ENCODE results near the gene CLEC1A. TPM values are rescaled to one million over a fixed set of nuclear protein-coding genes. Genes with fewer than 3 reads are reported as not detected.

CLEC1A gene
- total RNA-seq, 1 donor from 2014 or later = not detected

DNA sequence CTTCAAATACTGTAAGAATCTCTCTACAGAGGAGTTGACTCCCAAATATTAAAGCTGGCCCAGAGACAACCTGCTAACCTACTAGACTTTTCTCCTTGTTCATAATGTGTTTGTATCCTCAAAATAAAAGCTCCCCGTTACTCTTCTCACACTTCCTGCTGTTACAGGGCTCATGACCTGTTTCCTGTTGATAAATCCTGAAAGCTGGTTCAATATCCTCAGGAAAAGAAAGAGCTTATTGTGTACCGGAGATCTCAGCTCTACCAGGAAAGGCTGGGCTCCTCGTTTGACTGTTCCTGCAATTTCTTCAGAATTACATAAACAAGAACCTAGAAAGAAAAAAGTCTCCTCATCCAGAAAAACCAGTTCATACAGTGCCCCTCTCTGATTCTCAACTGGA lies 30.8 kb downstream of the CLEC1A start:
- Mint-ChIP-seq H3K27ac (no peak overlapping the region), H3K4me1 (ENCODE audit: low read depth) (no peaks in the 10 kb centered on the region), H3K9me3 (no peaks in the 10 kb centered on the region), H3K27me3 (ENCODE audit: insufficient read depth) (peaks cover 27% of the 10 kb centered on the region), H3K36me3 (ENCODE audit: low read depth) (no peaks in the 10 kb centered on the region), H3K4me3 (no peak overlapping the region)
- intact Hi-C loops (cut with micrococcal nuclease) = no loop called here
- DNase-seq (ENCODE audit: low spot score) = no peak

GRCh38 chr12:10067264-10067663 lies 31.5 kb downstream of the CLEC1A start:
- Mint-ChIP-seq H3K27ac (no peak overlapping the region), H3K4me1 (ENCODE audit: low read depth) (no peaks in the 10 kb centered on the region), H3K27me3 (ENCODE audit: insufficient read depth) (peaks cover 30% of the 10 kb centered on the region), H3K9me3 (no peaks in the 10 kb centered on the region), H3K36me3 (ENCODE audit: low read depth) (no peaks in the 10 kb centered on the region), H3K4me3 (no peak overlapping the region)
- DNase-seq (ENCODE audit: low spot score) = no peak
- intact Hi-C loops (cut with micrococcal nuclease) = no loop called here

GRCh38 chr12:10065241-10065640 lies 33.5 kb downstream of the CLEC1A start:
- DNase-seq (ENCODE audit: low spot score) = no peak
- H3K4me1 Mint-ChIP-seq (ENCODE audit: low read depth) = no peaks in the 10 kb centered on the region
- peaks cover 36% of the 10 kb centered on the region for H3K27me3 Mint-ChIP-seq (ENCODE audit: insufficient read depth)
- no peaks in the 10 kb centered on the region for H3K9me3 Mint-ChIP-seq
- no peaks in the 10 kb centered on the region for H3K36me3 Mint-ChIP-seq (ENCODE audit: low read depth)
- no peak overlapping the region for H3K27ac Mint-ChIP-seq
- H3K4me3 Mint-ChIP-seq = no peak overlapping the region
- intact Hi-C loops (cut with micrococcal nuclease) = no loop called here

GRCh38 chr12:10058387-10058786 lies 40.4 kb downstream of the CLEC1A start:
- no peaks in the 10 kb centered on the region for H3K36me3 Mint-ChIP-seq (ENCODE audit: low read depth)
- no peak for DNase-seq (ENCODE audit: low spot score)
- intact Hi-C loops (cut with micrococcal nuclease) = no loop called here
- no peaks in the 10 kb centered on the region for H3K9me3 Mint-ChIP-seq
- peaks cover 36% of the 10 kb centered on the region for H3K27me3 Mint-ChIP-seq (ENCODE audit: insufficient read depth)
- no peaks in the 10 kb centered on the region for H3K4me1 Mint-ChIP-seq (ENCODE audit: low read depth)
- no peak overlapping the region for H3K27ac Mint-ChIP-seq
- no peak overlapping the region for H3K4me3 Mint-ChIP-seq

- Mint-ChIP-seq H3K27ac (no peak overlapping the region), H3K36me3 (ENCODE audit: low read depth) (no peaks in the 10 kb centered on the region), H3K9me3 (no peaks in the 10 kb centered on the region), H3K27me3 (ENCODE audit: insufficient read depth) (peaks cover 36% of the 10 kb centered on the region), H3K4me1 (ENCODE audit: low read depth) (peaks cover 8% of the 10 kb centered on the region), H3K4me3 (no peak overlapping the region)
- DNase-seq (ENCODE audit: low spot score) = no peak
- intact Hi-C loops (cut with micrococcal nuclease) = no loop called here
These were observed 46.4 kb downstream of the CLEC1A start for GRCh38 chr12:10052193-10052913.

- H3K36me3 Mint-ChIP-seq (ENCODE audit: low read depth) = no peaks in the 10 kb centered on the region
- no peak overlapping the region for H3K4me3 Mint-ChIP-seq
- intact Hi-C loops (cut with micrococcal nuclease) = no loop called here
- peaks cover 34% of the 10 kb centered on the region for H3K27me3 Mint-ChIP-seq (ENCODE audit: insufficient read depth)
- H3K4me1 Mint-ChIP-seq (ENCODE audit: low read depth) = peaks cover 8% of the 10 kb centered on the region
- H3K27ac Mint-ChIP-seq = no peak overlapping the region
- H3K9me3 Mint-ChIP-seq = no peaks in the 10 kb centered on the region
- no peak for DNase-seq (ENCODE audit: low spot score)
These were observed 50.3 kb downstream of the CLEC1A start for GRCh38 chr12:10048526-10048925.

GRCh38 chr12:10042167-10042566 lies 56.6 kb downstream of the CLEC1A start:
- Mint-ChIP-seq H3K36me3 (ENCODE audit: low read depth) (no peaks in the 10 kb centered on the region), H3K27me3 (ENCODE audit: insufficient read depth) (peaks cover 35% of the 10 kb centered on the region), H3K9me3 (no peaks in the 10 kb centered on the region), H3K4me3 (no peak overlapping the region), H3K27ac (no peak overlapping the region), H3K4me1 (ENCODE audit: low read depth) (no peaks in the 10 kb centered on the region)
- intact Hi-C loops (cut with micrococcal nuclease) = no loop called here
- DNase-seq (ENCODE audit: low spot score) = no peak

DNA sequence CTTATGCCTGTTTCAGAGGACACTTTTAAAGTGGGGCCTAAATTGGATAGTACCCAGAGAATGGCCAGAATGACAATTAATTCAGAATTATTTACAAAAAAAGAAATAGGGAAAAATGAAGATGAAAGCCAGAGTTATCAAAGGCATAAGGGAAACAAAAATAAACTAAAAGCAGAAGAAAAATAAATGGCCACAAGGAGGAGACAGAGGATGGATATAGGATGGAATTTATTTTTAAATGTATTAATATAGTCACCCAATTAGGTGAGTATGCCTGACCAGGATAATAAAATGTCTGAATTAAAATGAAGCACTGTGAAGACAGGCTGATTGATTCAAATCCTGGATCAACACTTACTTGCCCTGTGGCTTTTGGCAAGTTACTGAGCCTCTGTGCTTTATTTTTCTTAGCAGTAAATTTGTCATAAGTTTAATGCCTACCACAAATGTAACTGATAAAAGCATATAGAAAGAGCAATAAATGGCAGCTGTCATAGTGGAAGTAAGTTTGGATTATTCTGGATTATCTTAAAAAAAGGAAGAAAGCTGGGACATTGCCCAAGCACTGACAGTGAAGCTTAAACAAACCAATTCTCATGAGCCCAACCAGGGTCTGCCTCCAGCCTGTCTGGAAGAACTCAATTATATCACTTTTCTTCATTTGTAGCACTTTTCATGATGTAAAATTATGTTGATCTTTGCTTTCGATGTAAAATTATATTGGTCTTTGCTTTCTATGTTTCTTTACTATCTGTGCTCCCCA lies 64.8 kb downstream of the CLEC1A start:
- H3K27me3 Mint-ChIP-seq (ENCODE audit: insufficient read depth) = peaks cover 8% of the 10 kb centered on the region
- intact Hi-C loops (cut with micrococcal nuclease) = loop anchor here (1.0 kb wide), 1 partner anchor 106 kb away; no protein-coding TSS in a partner anchor
- no peaks in the 10 kb centered on the region for H3K9me3 Mint-ChIP-seq
- no peak overlapping the region for H3K27ac Mint-ChIP-seq
- H3K4me1 Mint-ChIP-seq (ENCODE audit: low read depth) = no peaks in the 10 kb centered on the region
- no peaks in the 10 kb centered on the region for H3K36me3 Mint-ChIP-seq (ENCODE audit: low read depth)
- no peak overlapping the region for H3K4me3 Mint-ChIP-seq
- DNase-seq (ENCODE audit: low spot score) = no peak

DNA sequence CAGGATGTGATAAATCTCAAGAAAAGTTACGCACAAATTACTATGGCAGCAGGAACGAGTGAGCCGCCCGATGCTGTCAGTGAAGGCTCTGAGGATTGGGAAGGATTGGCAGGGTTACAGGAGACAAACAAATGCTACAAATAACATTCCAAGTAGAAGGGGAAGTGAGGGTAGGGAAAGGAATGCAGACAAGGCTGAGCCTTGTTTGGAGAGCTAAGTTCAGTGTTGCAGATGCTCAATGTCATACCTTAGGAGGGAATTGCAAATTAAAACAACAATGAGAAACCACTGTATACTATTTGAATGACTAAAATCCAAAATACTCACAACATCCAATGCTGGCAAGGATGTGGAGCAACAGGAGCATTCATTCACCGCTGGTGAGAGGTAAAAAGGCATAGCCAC lies 67.0 kb downstream of the CLEC1A start:
- Mint-ChIP-seq H3K27ac (no peak overlapping the region), H3K4me1 (ENCODE audit: low read depth) (no peaks in the 10 kb centered on the region), H3K27me3 (ENCODE audit: insufficient read depth) (peaks cover 8% of the 10 kb centered on the region), H3K9me3 (no peaks in the 10 kb centered on the region), H3K36me3 (ENCODE audit: low read depth) (no peaks in the 10 kb centered on the region), H3K4me3 (no peak overlapping the region)
- intact Hi-C loops (cut with micrococcal nuclease) = no loop called here
- no peak for DNase-seq (ENCODE audit: low spot score)

- intact Hi-C loops (cut with micrococcal nuclease) = no loop called here
- Mint-ChIP-seq H3K36me3 (ENCODE audit: low read depth) (no peaks in the 10 kb centered on the region), H3K27ac (no peak overlapping the region), H3K4me3 (no peak overlapping the region), H3K4me1 (ENCODE audit: low read depth) (no peaks in the 10 kb centered on the region), H3K9me3 (no peaks in the 10 kb centered on the region), H3K27me3 (ENCODE audit: insufficient read depth) (peaks cover 8% of the 10 kb centered on the region)
- DNase-seq (ENCODE audit: low spot score) = no peak
These were observed 67.5 kb downstream of the CLEC1A start for GRCh38 chr12:10031321-10031720.

DNA sequence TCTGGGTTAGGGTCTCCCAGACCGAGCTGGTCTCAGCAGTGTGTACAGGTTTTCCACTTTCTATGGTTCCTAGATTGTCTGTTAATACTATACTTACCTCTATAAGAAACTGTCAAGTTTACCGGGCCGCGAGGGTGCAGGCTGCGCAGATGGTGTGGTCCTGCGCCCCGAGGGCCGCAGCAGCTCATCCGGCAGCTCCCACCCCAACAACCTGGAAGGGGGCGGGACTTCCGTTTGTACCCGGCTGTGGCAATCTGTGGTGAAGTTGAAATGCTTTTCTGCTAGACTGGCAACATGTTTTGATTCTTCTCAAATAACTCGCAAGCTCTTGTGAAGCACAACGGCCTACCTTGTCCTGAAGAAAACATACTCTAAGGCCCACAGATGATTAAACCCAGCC lies 68.3 kb downstream of the CLEC1A start, which contains the start of gene CLEC9A:
TSS of gene CLEC9A (plus strand) at position 237 of the 400 bp plus-strand sequence. CDS start 22,006 bp downstream, outside the sequence.
- no peaks in the 10 kb centered on the region for H3K4me1 Mint-ChIP-seq (ENCODE audit: low read depth)
- H3K27me3 Mint-ChIP-seq (ENCODE audit: insufficient read depth) = peaks cover 8% of the 10 kb centered on the region
- no peak for DNase-seq (ENCODE audit: low spot score)
- H3K27ac Mint-ChIP-seq = no peak within 1 kb of the TSS
- no peaks in the 10 kb centered on the region for H3K9me3 Mint-ChIP-seq
- H3K4me3 Mint-ChIP-seq = no peak within 1 kb of the TSS
- intact Hi-C loops (cut with micrococcal nuclease) = no loop called here
- no peaks in the 10 kb centered on the region for H3K36me3 Mint-ChIP-seq (ENCODE audit: low read depth)

GRCh38 chr12:10027721-10028120 lies 71.1 kb downstream of the CLEC1A start:
- Mint-ChIP-seq H3K4me1 (ENCODE audit: low read depth) (no peaks in the 10 kb centered on the region), H3K36me3 (ENCODE audit: low read depth) (no peaks in the 10 kb centered on the region), H3K4me3 (no peak overlapping the region), H3K27me3 (ENCODE audit: insufficient read depth) (peaks cover 10% of the 10 kb centered on the region), H3K27ac (no peak overlapping the region), H3K9me3 (no peaks in the 10 kb centered on the region)
- DNase-seq (ENCODE audit: low spot score) = no peak
- intact Hi-C loops (cut with micrococcal nuclease) = no loop called here

GRCh38 chr12:10027311-10027710 lies 71.5 kb downstream of the CLEC1A start:
- DNase-seq (ENCODE audit: low spot score) = no peak
- Mint-ChIP-seq H3K4me3 (no peak overlapping the region), H3K9me3 (no peaks in the 10 kb centered on the region), H3K36me3 (ENCODE audit: low read depth) (no peaks in the 10 kb centered on the region), H3K4me1 (ENCODE audit: low read depth) (no peaks in the 10 kb centered on the region), H3K27ac (no peak overlapping the region), H3K27me3 (ENCODE audit: insufficient read depth) (peaks cover 10% of the 10 kb centered on the region)
- intact Hi-C loops (cut with micrococcal nuclease) = no loop called here

Measured in activated T-helper 1 cell treated with anti-CD3 and anti-CD28 coated beads, Interleukin-12 subunit alpha, Interleukin-12 subunit beta, Interleukin-2, Interleukin-4 antibody, amounts not matched to agents 30 ng/mL and 10 ng/mL and 1 ng/mL, durations not matched to agents 14 hours and 24 hours and 36 hours (primary cell).